HepG2 (cell line): ENCODE data around the gene CD248. TPM values are rescaled to one million over a fixed set of nuclear protein-coding genes. Genes with fewer than 3 reads are reported as not detected.
A peak's percentile ranks its signal among the peaks of the same experiment; 100 is the strongest.

Experiments used
- ATAC-seq: fragments of 200-7000 bp; cut with Tn5 transposase; 3 replicates; pipeline ENCODE4 v1.9.1; 2020; ENCODE audit warnings: mild to moderate bottlenecking, moderate library complexity
- BruUV-seq: library from RNA; stranded (reverse); fragments of 400-500 nt; replicated peaks from 2 replicates; lab custom pipeline; 2021; lab: Mats Ljungman, UMichigan
- CTCF ChIA-PET: fragments of 300-600 bp; formaldehyde crosslinking; extraction: SDS; loops from one replicate; lab custom pipeline; 2021; ENCODE audit warnings: low total read pairs, inconsistent platforms, low intra/inter-chr PET ratio; lab: Yijun Ruan, JAX
- POLR2A ChIA-PET: fragments of 350-600 bp; sonication (Branson Sonifier 250); formaldehyde crosslinking; loops from one replicate; lab custom pipeline; 2020; ENCODE audit warnings: antibody characterized with exemption, inconsistent platforms; lab: Yijun Ruan, JAX
- DNase-seq: peaks from one replicate; pipeline ENCODE4 v3.0.0-alpha.2; 2015; ENCODE audit warnings: low spot score
- FAIRE-seq: peaks from 3 replicates; lab custom pipeline; 2011; peaks lifted over from hg19 to GRCh38; lab: Jason Lieb, UNC
- H2AFZ ChIP-seq: one replicate; pipeline ENCODE4 v1.6.1; 2011; ENCODE audit warnings: low read length, inconsistent platforms
- H3K27ac ChIP-seq: fragments of 300-600 bp; 3 replicates; pipeline ENCODE4 v1.8.0; 2011; ENCODE audit warnings: mixed run types, mild to moderate bottlenecking, mixed read lengths, low read length, inconsistent platforms; ENCODE audit not compliant: insufficient read depth; ENCODE audit errors: extremely low read length
- H3K27me3 ChIP-seq, 2 experiments: fragments of 200-600 bp in 1 of 2; 2 replicates in 1 of 2; 3 replicates in 1 of 2; pipeline versions ENCODE4 v1.6.0 to v1.8.0; 2011; ENCODE audit warnings: low read length in 2 of 2, mild to moderate bottlenecking in 2 of 2, moderate library complexity in 2 of 2, inconsistent platforms in 1 of 2; ENCODE audit not compliant: insufficient read depth in 2 of 2, control insufficient read depth in 1 of 2
- H3K36me3 ChIP-seq, 2 experiments: fragments of 200-600 bp in 1 of 2; replicated peaks in 1 of 2; 2 replicates in 1 of 2; 3 replicates in 1 of 2; pipeline versions ENCODE4 v1.5.1 to v1.8.0; 2011; ENCODE audit warnings: low read length in 2 of 2, inconsistent platforms in 1 of 2; ENCODE audit not compliant: insufficient read depth in 2 of 2, control insufficient read depth in 1 of 2
- H3K4me1 ChIP-seq: 2 replicates; pipeline ENCODE4 v1.5.1; 2012; ENCODE audit warnings: low read length, inconsistent platforms; ENCODE audit not compliant: insufficient read depth
- H3K4me2 ChIP-seq: 2 replicates; pipeline ENCODE4 v1.6.0; 2011; ENCODE audit warnings: low read depth, low read length, inconsistent platforms
- H3K4me3 ChIP-seq, 3 experiments: fragments of 200-600 bp in 1 of 3; sonication (generic), shearing (Covaris generic) in 1 of 3; replicated peaks in 1 of 3; 2 replicates each; pipeline ENCODE4 v1.5.1; 2011 to 2016; ENCODE audit warnings: low read length in 3 of 3, inconsistent platforms in 2 of 3, low read depth in 2 of 3, mild to moderate bottlenecking in 2 of 3, control low read depth in 1 of 3, mixed read lengths in 1 of 3; ENCODE audit not compliant: insufficient read depth in 1 of 3
- H3K79me2 ChIP-seq: one replicate; pipeline ENCODE4 v1.6.1; 2011; ENCODE audit warnings: low read length, inconsistent platforms; ENCODE audit not compliant: insufficient read depth
- H3K9ac ChIP-seq: 2 replicates; pipeline ENCODE4 v1.6.0; 2011; ENCODE audit warnings: mild to moderate bottlenecking, low read depth, low read length, inconsistent platforms; ENCODE audit not compliant: insufficient read depth
- H3K9me3 ChIP-seq: 2 replicates; pipeline ENCODE4 v1.5.1; 2012; ENCODE audit warnings: mild to moderate bottlenecking, low read length
- H4K20me1 ChIP-seq: 2 replicates; pipeline ENCODE4 v1.6.0; 2011; ENCODE audit warnings: inconsistent platforms, mild to moderate bottlenecking, low read length, moderate library complexity; ENCODE audit not compliant: insufficient read depth
- EZH2 ChIP-seq: conservative IDR thresholded peaks from 2 replicates; pipeline ENCODE4 v1.6.1; 2012; ENCODE audit warnings: mild to moderate bottlenecking, low read depth, low read length, moderate library complexity
- FLYWCH1 ChIP-seq: sonication (generic); formaldehyde crosslinking; IDR thresholded peaks from 2 replicates; pipeline ENCODE4 v1.8.1; 2023; ENCODE audit warnings: mild to moderate bottlenecking, missing genetic modification reagents
- GATA4 ChIP-seq: sonication (generic); IDR thresholded peaks from 2 replicates; pipeline ENCODE4 v1.6.1; 2016; ENCODE audit warnings: antibody characterized with exemption, low read depth, borderline replicate concordance
- KMT2B ChIP-seq: IDR thresholded peaks from 2 replicates; pipeline ENCODE4 v1.6.1; 2016; ENCODE audit warnings: missing genetic modification reagents, missing compliant biosample characterization
- MED1 ChIP-seq: sonication (generic); formaldehyde crosslinking; IDR thresholded peaks from 2 replicates; pipeline ENCODE4 v1.4.0; 2020; ENCODE audit warnings: missing genetic modification reagents
- MIER2 ChIP-seq: IDR thresholded peaks from 2 replicates; pipeline ENCODE4 v1.6.1; 2016; ENCODE audit warnings: missing biosample characterization, missing genetic modification reagents
- ZNF33B ChIP-seq: sonication (generic); formaldehyde crosslinking; IDR thresholded peaks from 2 replicates; pipeline ENCODE4 v1.5.1; 2020; ENCODE audit warnings: mild to moderate bottlenecking, missing genetic modification reagents
- ZNF343 ChIP-seq: sonication (generic); formaldehyde crosslinking; IDR thresholded peaks from 2 replicates; pipeline ENCODE4 v1.4.0; 2020; ENCODE audit warnings: mild to moderate bottlenecking, missing genetic modification reagents
- ZNF652 ChIP-seq: IDR thresholded peaks from 2 replicates; pipeline ENCODE4 v1.6.1; 2016; ENCODE audit warnings: low read depth, borderline replicate concordance
- ZSCAN20 ChIP-seq: sonication (generic); formaldehyde crosslinking; IDR thresholded peaks from 2 replicates; pipeline ENCODE4 v1.4.0; 2020; ENCODE audit warnings: missing genetic modification reagents, mild to moderate bottlenecking, borderline replicate concordance
- WGBS: methylation state at CpG from one replicate; pipeline ENCODE4 v1.1.6; 2017; ENCODE audit warnings: low lambda C conversion rate; 5-methylcytosine and 5-hydroxymethylcytosine counted together
- in situ Hi-C: cut with HindIII; loops from 2 replicates; pipeline ENCODE4 v1.10.0; 2017; ENCODE audit warnings: low pct_unique_long_range_greater_than_20kb; ENCODE audit not compliant: extremely low pct_ligation_motif_present
- intact Hi-C: fragments of 100-400 bp; cut with micrococcal nuclease; formaldehyde crosslinking; loops from one replicate; pipeline ENCODE4 v1.10.0; 2022; ENCODE audit not compliant: unreplicated experiment
- polyA plus RNA-seq, 8 experiments: library from polyadenylated mRNA; depleted of rRNA in 3 of 8; stranded (reverse) in 7 of 8; unstranded in 1 of 8; fragments of >200 nt; fragmentation: Illumina TruSeq in 4 of 8; extraction: Trizol in 4 of 8; gene quantifications; 2 replicates each; pipeline versions ENCODE4 v1.2.1 to v1.2.3, GENCODE V29; 2011 to 2016; ENCODE audit warnings: low read depth in 4 of 8, missing spikeins in 1 of 8, mixed read lengths in 1 of 8; ENCODE audit not compliant: insufficient read depth in 1 of 8
- total RNA-seq, 5 experiments: library from RNA; depleted of rRNA; stranded (reverse); fragments of >200 nt; fragmentation: Illumina TruSeq; extraction: Trizol; gene quantifications; 2 replicates each; pipeline ENCODE4 v1.2.3, GENCODE V29; 2016; ENCODE audit warnings: low read depth in 1 of 5
- TF ChIP-seq, protein P1 (sequence below): sonication (generic); formaldehyde crosslinking; IDR thresholded peaks from 2 replicates; pipeline ENCODE4 v1.5.1; 2020; ENCODE audit warnings: missing genetic modification reagents, mild to moderate bottlenecking, borderline replicate concordance
- TF ChIP-seq, protein P2 (sequence below): sonication (generic); formaldehyde crosslinking; conservative IDR thresholded peaks from 2 replicates; pipeline ENCODE4 v1.4.0; 2020; ENCODE audit warnings: missing genetic modification reagents
- TF ChIP-seq, protein P3 (sequence below): sonication (generic); formaldehyde crosslinking; IDR thresholded peaks from 2 replicates; pipeline ENCODE4 v1.4.0; 2020; ENCODE audit warnings: missing genetic modification reagents

The CD248 gene
- total and polyA plus RNA-seq, 2 of the 13 experiments (the other 11 are each of a cell fraction or from before 2014, with no cell fraction given) = 0.25 to 0.35 TPM

DNA sequence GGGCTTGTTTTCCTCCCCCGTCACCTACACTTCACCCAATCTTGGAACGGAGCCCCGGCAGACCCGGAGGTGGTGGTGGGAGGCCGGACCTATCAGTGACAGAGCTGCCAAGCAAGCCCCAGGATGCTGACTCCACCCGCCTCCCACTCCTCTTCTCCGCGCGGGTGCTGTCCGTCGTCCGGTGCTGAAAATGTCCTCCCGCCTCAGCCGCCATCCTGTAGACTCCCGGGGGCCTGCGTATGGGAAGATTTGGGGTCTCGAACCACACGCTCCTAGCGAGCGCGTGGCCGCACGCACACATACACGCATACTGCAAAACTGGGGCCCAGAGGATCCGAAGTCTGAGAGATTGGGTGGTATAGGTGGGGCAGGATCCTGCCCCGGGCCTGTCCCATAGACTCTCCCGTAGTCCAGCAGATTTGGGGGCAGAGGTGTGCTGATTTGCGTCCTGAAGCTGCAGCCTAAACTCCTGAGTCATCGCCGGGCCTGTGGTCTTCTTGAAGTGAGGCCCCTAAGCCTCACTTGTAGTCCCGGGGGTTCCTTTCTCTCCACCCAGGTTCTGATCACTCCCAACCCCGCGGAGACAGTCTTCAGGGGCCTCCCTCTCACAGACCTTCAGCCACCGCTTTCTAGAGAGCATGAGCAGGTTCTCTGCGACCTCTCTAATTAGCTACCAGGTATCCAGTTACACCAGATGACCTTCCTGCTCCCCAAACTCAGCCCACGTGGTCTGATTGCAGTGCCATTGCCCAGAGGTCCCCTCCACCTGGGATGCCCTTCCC, 27.1 kb downstream of the CD248 start:
- H3K4me2 ChIP-seq = peak overlapping the region; percentile 88
- FAIRE-seq (no peak), ATAC-seq (peak; percentile 52), DNase-seq (no peak)
- H3K27ac ChIP-seq = peak overlapping the region; percentile 97
- no peaks in the 10 kb centered on the region for H3K9me3 ChIP-seq
- peaks cover 0 to 24% of the 10 kb centered on the region in 2 experiments; a peak in 4 of 5 replicates for H3K27me3 ChIP-seq
- in situ Hi-C loops (loop anchor here (5.0 kb wide), 1 partner anchor 38 kb away; no protein-coding TSS in a partner anchor), intact Hi-C loops (loop anchor here (2.0 kb wide), 1 partner anchor 21 kb away; the partner anchor contains the start of gene RAB1B)
- ChIA-PET CTCF (interaction anchor here (1.0 kb wide), 1 partner anchor 20 kb away, joined by 3 read pairs; no protein-coding TSS in a partner anchor), POLR2A (interaction anchor here (0.6 to 5.7 kb wide), 29 partner anchors 8 to 577 kb away, joined by 3 to 121 read pairs (median 5); partner anchors contain the start of genes CCDC85B, CD248, DPP3 and MRPL11)
- peak overlapping the region; percentile 74 to 95 (median 78) for H3K4me3 ChIP-seq
- under 1% methylated on average over 23 of the region's 36 CpGs for WGBS
- peak overlapping the region; percentile 96 for H3K9ac ChIP-seq
- H3K79me2 ChIP-seq = peaks cover 29% of the 10 kb centered on the region
- H3K4me1 ChIP-seq = peaks cover 61% of the 10 kb centered on the region
- BruUV-seq = TSS peak; percentile 97
- no peak overlapping the region for H2AFZ ChIP-seq
- H3K36me3 ChIP-seq = peaks cover 5 to 22% of the 10 kb centered on the region in 2 experiments; a peak in 4 of 5 replicates
- H4K20me1 ChIP-seq = no peaks in the 10 kb centered on the region
- TF ChIP-seq ZSCAN20 (CRISPR knock-in tag) = peak; percentile 64; the same call in 1 of the 2 replicates
- no peak for TF ChIP-seq EZH2
- no peak for TF ChIP-seq MED1 (CRISPR knock-in tag)
- TF ChIP-seq GATA4 = no peak
- TF ChIP-seq KMT2B (CRISPR knock-in tag) = no peak; the same call in none of the 2 replicates
- TF ChIP-seq FLYWCH1 (CRISPR knock-in tag) = no peak
- TF ChIP-seq, protein P1, sequence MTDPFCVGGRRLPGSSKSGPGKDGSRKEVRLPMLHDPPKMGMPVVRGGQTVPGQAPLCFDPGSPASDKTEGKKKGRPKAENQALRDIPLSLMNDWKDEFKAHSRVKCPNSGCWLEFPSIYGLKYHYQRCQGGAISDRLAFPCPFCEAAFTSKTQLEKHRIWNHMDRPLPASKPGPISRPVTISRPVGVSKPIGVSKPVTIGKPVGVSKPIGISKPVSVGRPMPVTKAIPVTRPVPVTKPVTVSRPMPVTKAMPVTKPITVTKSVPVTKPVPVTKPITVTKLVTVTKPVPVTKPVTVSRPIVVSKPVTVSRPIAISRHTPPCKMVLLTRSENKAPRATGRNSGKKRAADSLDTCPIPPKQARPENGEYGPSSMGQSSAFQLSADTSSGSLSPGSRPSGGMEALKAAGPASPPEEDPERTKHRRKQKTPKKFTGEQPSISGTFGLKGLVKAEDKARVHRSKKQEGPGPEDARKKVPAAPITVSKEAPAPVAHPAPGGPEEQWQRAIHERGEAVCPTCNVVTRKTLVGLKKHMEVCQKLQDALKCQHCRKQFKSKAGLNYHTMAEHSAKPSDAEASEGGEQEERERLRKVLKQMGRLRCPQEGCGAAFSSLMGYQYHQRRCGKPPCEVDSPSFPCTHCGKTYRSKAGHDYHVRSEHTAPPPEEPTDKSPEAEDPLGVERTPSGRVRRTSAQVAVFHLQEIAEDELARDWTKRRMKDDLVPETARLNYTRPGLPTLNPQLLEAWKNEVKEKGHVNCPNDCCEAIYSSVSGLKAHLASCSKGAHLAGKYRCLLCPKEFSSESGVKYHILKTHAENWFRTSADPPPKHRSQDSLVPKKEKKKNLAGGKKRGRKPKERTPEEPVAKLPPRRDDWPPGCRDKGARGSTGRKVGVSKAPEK (CRISPR knock-in tag) = no peak
- TF ChIP-seq, protein P2, sequence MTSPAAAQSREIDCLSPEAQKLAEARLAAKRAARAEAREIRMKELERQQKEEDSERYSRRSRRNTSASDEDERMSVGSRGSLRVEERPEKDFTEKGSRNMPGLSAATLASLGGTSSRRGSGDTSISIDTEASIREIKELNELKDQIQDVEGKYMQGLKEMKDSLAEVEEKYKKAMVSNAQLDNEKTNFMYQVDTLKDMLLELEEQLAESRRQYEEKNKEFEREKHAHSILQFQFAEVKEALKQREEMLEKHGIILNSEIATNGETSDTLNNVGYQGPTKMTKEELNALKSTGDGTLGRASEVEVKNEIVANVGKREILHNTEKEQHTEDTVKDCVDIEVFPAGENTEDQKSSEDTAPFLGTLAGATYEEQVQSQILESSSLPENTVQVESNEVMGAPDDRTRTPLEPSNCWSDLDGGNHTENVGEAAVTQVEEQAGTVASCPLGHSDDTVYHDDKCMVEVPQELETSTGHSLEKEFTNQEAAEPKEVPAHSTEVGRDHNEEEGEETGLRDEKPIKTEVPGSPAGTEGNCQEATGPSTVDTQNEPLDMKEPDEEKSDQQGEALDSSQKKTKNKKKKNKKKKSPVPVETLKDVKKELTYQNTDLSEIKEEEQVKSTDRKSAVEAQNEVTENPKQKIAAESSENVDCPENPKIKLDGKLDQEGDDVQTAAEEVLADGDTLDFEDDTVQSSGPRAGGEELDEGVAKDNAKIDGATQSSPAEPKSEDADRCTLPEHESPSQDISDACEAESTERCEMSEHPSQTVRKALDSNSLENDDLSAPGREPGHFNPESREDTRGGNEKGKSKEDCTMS (CRISPR knock-in tag) = 0 out of 2 replicates have a peak, but pooled peaks have one; percentile 68
- TF ChIP-seq, protein P3, sequence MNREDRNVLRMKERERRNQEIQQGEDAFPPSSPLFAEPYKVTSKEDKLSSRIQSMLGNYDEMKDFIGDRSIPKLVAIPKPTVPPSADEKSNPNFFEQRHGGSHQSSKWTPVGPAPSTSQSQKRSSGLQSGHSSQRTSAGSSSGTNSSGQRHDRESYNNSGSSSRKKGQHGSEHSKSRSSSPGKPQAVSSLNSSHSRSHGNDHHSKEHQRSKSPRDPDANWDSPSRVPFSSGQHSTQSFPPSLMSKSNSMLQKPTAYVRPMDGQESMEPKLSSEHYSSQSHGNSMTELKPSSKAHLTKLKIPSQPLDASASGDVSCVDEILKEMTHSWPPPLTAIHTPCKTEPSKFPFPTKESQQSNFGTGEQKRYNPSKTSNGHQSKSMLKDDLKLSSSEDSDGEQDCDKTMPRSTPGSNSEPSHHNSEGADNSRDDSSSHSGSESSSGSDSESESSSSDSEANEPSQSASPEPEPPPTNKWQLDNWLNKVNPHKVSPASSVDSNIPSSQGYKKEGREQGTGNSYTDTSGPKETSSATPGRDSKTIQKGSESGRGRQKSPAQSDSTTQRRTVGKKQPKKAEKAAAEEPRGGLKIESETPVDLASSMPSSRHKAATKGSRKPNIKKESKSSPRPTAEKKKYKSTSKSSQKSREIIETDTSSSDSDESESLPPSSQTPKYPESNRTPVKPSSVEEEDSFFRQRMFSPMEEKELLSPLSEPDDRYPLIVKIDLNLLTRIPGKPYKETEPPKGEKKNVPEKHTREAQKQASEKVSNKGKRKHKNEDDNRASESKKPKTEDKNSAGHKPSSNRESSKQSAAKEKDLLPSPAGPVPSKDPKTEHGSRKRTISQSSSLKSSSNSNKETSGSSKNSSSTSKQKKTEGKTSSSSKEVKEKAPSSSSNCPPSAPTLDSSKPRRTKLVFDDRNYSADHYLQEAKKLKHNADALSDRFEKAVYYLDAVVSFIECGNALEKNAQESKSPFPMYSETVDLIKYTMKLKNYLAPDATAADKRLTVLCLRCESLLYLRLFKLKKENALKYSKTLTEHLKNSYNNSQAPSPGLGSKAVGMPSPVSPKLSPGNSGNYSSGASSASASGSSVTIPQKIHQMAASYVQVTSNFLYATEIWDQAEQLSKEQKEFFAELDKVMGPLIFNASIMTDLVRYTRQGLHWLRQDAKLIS (CRISPR knock-in tag) = no peak
- TF ChIP-seq ZNF343 = no peak; the same call in 1 of the 2 replicates
- TF ChIP-seq MIER2 = peak; percentile 98
- TF ChIP-seq ZNF652 (CRISPR knock-in tag) = no peak
- no peak for TF ChIP-seq ZNF33B (CRISPR knock-in tag)
